GM23338 (cell line): ENCODE measurements around the gene PEPD. TPM values are rescaled to one million over a fixed set of nuclear protein-coding genes. Genes with fewer than 3 reads are reported as not detected.

Experiments
- ATAC-seq: fragments of 200-7000 bp; cut with Tn5 transposase; 3 replicates; pipeline ENCODE4 v1.9.1; 2020
- DNase-seq: peaks from one replicate; pipeline ENCODE4 v3.0.0-alpha.2; 2015; ENCODE audit warnings: low spot score
- H2AFZ ChIP-seq: fragments of 200-600 bp; sonication (generic); 2 replicates; pipeline ENCODE4 v1.8.0; 2016; ENCODE audit warnings: antibody characterized with exemption, mild to moderate bottlenecking, moderate library complexity
- H3F3A ChIP-seq: fragments of 200-600 bp; sonication (generic); replicated peaks from 2 replicates; pipeline ENCODE4 v1.8.0; 2017; ENCODE audit warnings: antibody characterized with exemption, mixed run types, low read depth
- H3K27ac ChIP-seq: fragments of 200-600 bp; sonication (generic); 2 replicates; pipeline ENCODE4 v1.6.1; 2016; ENCODE audit warnings: low read depth
- H3K27me3 ChIP-seq: fragments of 200-600 bp; sonication (generic); 2 replicates; pipeline ENCODE4 v1.8.0; 2016; ENCODE audit warnings: mild to moderate bottlenecking, mixed run types, moderate library complexity; ENCODE audit not compliant: insufficient read depth
- H3K36me3 ChIP-seq: fragments of 200-600 bp; sonication (generic); 2 replicates; pipeline ENCODE4 v1.8.0; 2016; ENCODE audit warnings: mild to moderate bottlenecking; ENCODE audit not compliant: insufficient read depth
- H3K4me1 ChIP-seq: fragments of 200-600 bp; sonication (generic); 2 replicates; pipeline ENCODE4 v1.8.0; 2016; ENCODE audit warnings: mild to moderate bottlenecking, moderate library complexity; ENCODE audit not compliant: insufficient read depth
- H3K4me2 ChIP-seq: fragments of 200-600 bp; sonication (generic); 2 replicates; pipeline ENCODE4 v1.7.1; 2017; ENCODE audit warnings: mixed run types
- H3K4me3 ChIP-seq: fragments of 200-600 bp; sonication (generic); 2 replicates; pipeline ENCODE4 v1.6.1; 2016; ENCODE audit warnings: mixed run types
- H3K79me2 ChIP-seq: fragments of 200-600 bp; sonication (generic); replicated peaks from 2 replicates; pipeline ENCODE4 v1.8.0; 2017; ENCODE audit warnings: mild to moderate bottlenecking; ENCODE audit not compliant: insufficient read depth
- H3K9me2 ChIP-seq: fragments of 200-600 bp; sonication (generic); 2 replicates; pipeline ENCODE4 v1.8.0; 2017; ENCODE audit not compliant: insufficient read depth
- H4K20me1 ChIP-seq: fragments of 200-600 bp; sonication (generic); replicated peaks from 2 replicates; pipeline ENCODE4 v1.8.0; 2017; ENCODE audit warnings: mild to moderate bottlenecking; ENCODE audit not compliant: insufficient read depth
- H3K27ac Mint-ChIP-seq: 2 replicates; pipeline ENCODE4 v1.8.0; 2020; ENCODE audit warnings: inconsistent platforms, mild to moderate bottlenecking, moderate library complexity, mixed read lengths
- H3K27me3 Mint-ChIP-seq: 3 replicates; pipeline ENCODE4 v1.8.0; 2022; ENCODE audit warnings: low read depth, mild to moderate bottlenecking, moderate library complexity, mixed read lengths, inconsistent platforms; ENCODE audit not compliant: insufficient read depth, poor library complexity
- H3K36me3 Mint-ChIP-seq: 3 replicates; pipeline ENCODE4 v1.8.0; 2021; ENCODE audit warnings: low read depth, mild to moderate bottlenecking, inconsistent platforms, moderate library complexity, mixed read lengths
- H3K4me1 Mint-ChIP-seq: 3 replicates; pipeline ENCODE4 v1.8.0; 2020; ENCODE audit warnings: mild to moderate bottlenecking, inconsistent platforms, mixed read lengths
- H3K4me3 Mint-ChIP-seq: 3 replicates; pipeline ENCODE4 v1.8.0; 2021; ENCODE audit warnings: moderate library complexity, mild to moderate bottlenecking, inconsistent platforms, mixed read lengths
- H3K9me3 Mint-ChIP-seq: 3 replicates; pipeline ENCODE4 v1.8.0; 2020; ENCODE audit warnings: moderate library complexity, mild to moderate bottlenecking, inconsistent platforms, mixed read lengths
- CREB1 ChIP-seq: fragments of 250-450 bp; sonication (Bioruptor Pico); IDR thresholded peaks from 2 replicates; pipeline ENCODE4 v1.5.0; 2020; ENCODE audit warnings: low read depth, mild to moderate bottlenecking, moderate library complexity
- CTCF ChIP-seq, 2 experiments: fragments of 200-600 bp in 1 of 2; sonication (generic) in 1 of 2; conservative IDR thresholded peaks; 2 replicates each; pipeline versions ENCODE4 v1.5.1 to v1.6.1; 2016 to 2017; ENCODE audit warnings: antibody characterized with exemption in 2 of 2, low read depth in 2 of 2, mild to moderate bottlenecking in 2 of 2, moderate library complexity in 1 of 2
- ETS1 ChIP-seq: IDR thresholded peaks from 2 replicates; pipeline ENCODE4 v1.6.1; 2016; ENCODE audit warnings: antibody characterized with exemption
- EZH2 ChIP-seq: fragments of 200-600 bp; sonication (generic); IDR thresholded peaks from one replicate; pipeline ENCODE4 v1.8.0; 2017; ENCODE audit warnings: antibody characterized with exemption, mild to moderate bottlenecking, low read depth; ENCODE audit not compliant: unreplicated experiment
- EZH2phosphoT487 ChIP-seq: fragments of 200-600 bp; sonication (generic); IDR thresholded peaks from one replicate; pipeline ENCODE4 v1.8.1; 2018; ENCODE audit warnings: antibody characterized with exemption; ENCODE audit not compliant: unreplicated experiment
- JUNB ChIP-seq: IDR thresholded peaks from one replicate; pipeline ENCODE4 v1.6.1; 2016; ENCODE audit warnings: antibody characterized with exemption; ENCODE audit not compliant: unreplicated experiment
- NANOG ChIP-seq: IDR thresholded peaks from 2 replicates; pipeline ENCODE4 v1.6.1; 2016; ENCODE audit warnings: antibody characterized with exemption, borderline replicate concordance
- POLR2AphosphoS5 ChIP-seq: IDR thresholded peaks from 2 replicates; pipeline ENCODE4 v1.6.1; 2016; ENCODE audit warnings: antibody characterized with exemption, low read depth
- REST ChIP-seq: IDR thresholded peaks from one replicate; pipeline ENCODE4 v1.6.1; 2018; ENCODE audit warnings: antibody characterized with exemption; ENCODE audit not compliant: unreplicated experiment
- STAT1 ChIP-seq: IDR thresholded peaks from one replicate; pipeline ENCODE4 v1.6.1; 2016; ENCODE audit warnings: antibody characterized with exemption; ENCODE audit not compliant: unreplicated experiment
- ZNF114 ChIP-seq: fragments of 250-450 bp; sonication (Bioruptor Pico); IDR thresholded peaks from 2 replicates; pipeline ENCODE4 v1.5.0; 2020; ENCODE audit warnings: mild to moderate bottlenecking, moderate library complexity
- ZNF331 ChIP-seq: fragments of 250-450 bp; sonication (Bioruptor Pico); IDR thresholded peaks from 2 replicates; pipeline ENCODE4 v1.5.0; 2020; ENCODE audit warnings: low read depth, mild to moderate bottlenecking, moderate library complexity
- ZNF462 ChIP-seq: fragments of 250-450 bp; sonication (Bioruptor Pico); IDR thresholded peaks from 2 replicates; pipeline ENCODE4 v1.5.0; 2020; ENCODE audit warnings: mild to moderate bottlenecking, moderate library complexity
- polyA plus RNA-seq: library from polyadenylated mRNA; unstranded; fragments of >200 nt; fragmentation: Nextera tagmentation; extraction: Ambion mirVana; gene quantifications from 2 replicates; pipeline ENCODE4 v1.2.1, GENCODE V29; 2016
- total RNA-seq: library from RNA; depleted of rRNA; stranded (reverse); fragments of >200 nt; shearing (Covaris generic); gene quantifications from 2 replicates; pipeline ENCODE4 v1.2.3, GENCODE V29; 2014

The PEPD gene
- total and polyA plus RNA-seq, 2 experiments from 2014 or later: 81.7 to 89.2 TPM

- H4K20me1 ChIP-seq: no peaks in the 10 kb centered on the region
- H3K36me3 ChIP-seq: no peaks in the 10 kb centered on the region
- H3K27me3 ChIP-seq: no peaks in the 10 kb centered on the region
- no peak overlapping the region for H3K4me3 ChIP-seq
- no peaks in the 10 kb centered on the region for H3K9me2 ChIP-seq
- H3K79me2 ChIP-seq: no peaks in the 10 kb centered on the region
- H3K27ac ChIP-seq: no peak overlapping the region
- DNase-seq (no peak), ATAC-seq (no peak)
- H3K4me3 Mint-ChIP-seq: no peak overlapping the region
- no peak overlapping the region for H3K27ac Mint-ChIP-seq
- H3K36me3 Mint-ChIP-seq: no peaks in the 10 kb centered on the region
- H3K4me1 Mint-ChIP-seq: peaks cover 7% of the 10 kb centered on the region
- H3K4me1 ChIP-seq: no peaks in the 10 kb centered on the region; the same call in 1 of the 2 replicates
- TF ChIP-seq STAT1 (no peak), EZH2 (no peak), ZNF114 (CRISPR knock-in tag) (no peak), JUNB (no peak), REST (no peak), ETS1 (no peak), CREB1 (CRISPR knock-in tag) (no peak), EZH2phosphoT487 (no peak), NANOG (no peak), ZNF331 (CRISPR knock-in tag) (no peak), ZNF462 (CRISPR knock-in tag) (no peak), POLR2AphosphoS5 (no peak), CTCF (conservative IDR thresholded peaks at IDR 0.05; ENCODE audit: low read depth in 2 of 2) (no peak)
- no peaks in the 10 kb centered on the region for H3K9me3 Mint-ChIP-seq
- H3K4me2 ChIP-seq: no peak overlapping the region
- H3K27me3 Mint-ChIP-seq: peaks cover 11% of the 10 kb centered on the region
- H3F3A ChIP-seq: no peaks in the 10 kb centered on the region
- no peak overlapping the region for H2AFZ ChIP-seq
These were observed 113.5 kb downstream of the PEPD start for GRCh38 chr19:33408116-33408515.
